ENCODE results near the gene PLB1.

DNA sequence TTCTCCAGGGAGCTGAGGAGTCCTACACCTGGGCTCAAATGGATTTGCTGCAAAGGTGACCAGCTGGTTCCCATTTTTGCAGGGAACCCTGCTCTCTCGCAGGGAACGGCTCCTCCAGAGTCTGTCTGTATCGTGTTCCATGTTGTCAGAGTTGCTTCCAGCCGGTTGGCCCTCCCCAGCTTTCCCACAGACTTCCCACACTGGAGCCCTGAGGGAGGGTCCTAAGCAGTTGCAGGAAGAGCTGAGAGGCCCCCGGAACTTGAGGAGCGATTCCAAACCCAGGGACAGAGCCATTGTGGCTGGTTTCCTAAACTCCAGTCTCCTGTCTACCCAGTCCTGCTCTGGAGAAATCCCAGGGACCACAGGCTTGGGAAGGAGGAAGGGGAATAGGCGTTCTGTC is 134.1 kb downstream of the PLB1 start:
- TF ChIP-seq, protein P1, sequence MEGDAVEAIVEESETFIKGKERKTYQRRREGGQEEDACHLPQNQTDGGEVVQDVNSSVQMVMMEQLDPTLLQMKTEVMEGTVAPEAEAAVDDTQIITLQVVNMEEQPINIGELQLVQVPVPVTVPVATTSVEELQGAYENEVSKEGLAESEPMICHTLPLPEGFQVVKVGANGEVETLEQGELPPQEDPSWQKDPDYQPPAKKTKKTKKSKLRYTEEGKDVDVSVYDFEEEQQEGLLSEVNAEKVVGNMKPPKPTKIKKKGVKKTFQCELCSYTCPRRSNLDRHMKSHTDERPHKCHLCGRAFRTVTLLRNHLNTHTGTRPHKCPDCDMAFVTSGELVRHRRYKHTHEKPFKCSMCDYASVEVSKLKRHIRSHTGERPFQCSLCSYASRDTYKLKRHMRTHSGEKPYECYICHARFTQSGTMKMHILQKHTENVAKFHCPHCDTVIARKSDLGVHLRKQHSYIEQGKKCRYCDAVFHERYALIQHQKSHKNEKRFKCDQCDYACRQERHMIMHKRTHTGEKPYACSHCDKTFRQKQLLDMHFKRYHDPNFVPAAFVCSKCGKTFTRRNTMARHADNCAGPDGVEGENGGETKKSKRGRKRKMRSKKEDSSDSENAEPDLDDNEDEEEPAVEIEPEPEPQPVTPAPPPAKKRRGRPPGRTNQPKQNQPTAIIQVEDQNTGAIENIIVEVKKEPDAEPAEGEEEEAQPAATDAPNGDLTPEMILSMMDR (IDR thresholded peaks at IDR 0.05; ENCODE audit: low read length): no peak
- TF ChIP-seq EZH2phosphoT487 (IDR thresholded peaks at IDR 0.05; ENCODE audit: low read length): no peak

All from MM.1S (cell line).